AML-193 (cell line): ENCODE measurements around the gene EVPL.
"Not testable (repeated sequence)": the region's sequence is repeated elsewhere in the genome, so short reads cannot be mapped to it uniquely, and the experiment has no call there.

Experiments
- DNase-seq, 2 experiments: peaks; one replicate each; lab custom pipeline; 2025; lab: John Stamatoyannopoulos, UW

Gene EVPL

GRCh38 chr17:76027159-76027839 is at the start of gene EVPL:
Gene EVPL (minus strand): TSS chr17:76027306. CDS start chr17:76027198, 108 bp downstream.
- DNase-seq = no peak

- DNase-seq = no peak
Measured at GRCh38 chr17:76076146-76076764, 49.1 kb upstream of the EVPL start.

- DNase-seq = no peak
Measured at GRCh38 chr17:76075364-76076145, 48.4 kb upstream of the EVPL start.

GRCh38 chr17:76074390-76075363 is 47.6 kb upstream of the EVPL start, which contains the start of gene GALR2:
Gene GALR2 (plus strand): TSS chr17:76074781. CDS start chr17:76074884, 103 bp downstream.
- DNase-seq = no peak

- peak; percentile 91 to 92 for DNase-seq
Measured at GRCh38 chr17:76072148-76072858, 45.2 kb upstream of the EVPL start, which contains the start of gene SRP68. Gene SRP68 (minus strand): TSS chr17:76072517. CDS start chr17:76072491, 26 bp downstream.

- no peak for DNase-seq
Measured at GRCh38 chr17:76071531-76072147, 44.5 kb upstream of the EVPL start.

GRCh38 chr17:76065775-76066174 is 38.7 kb upstream of the EVPL start:
- DNase-seq = no peak

GRCh38 chr17:76063875-76064546 is 36.9 kb upstream of the EVPL start:
- no peak for DNase-seq

- not testable (repeated sequence) for DNase-seq
Measured at GRCh38 chr17:76058264-76058663, 31.2 kb upstream of the EVPL start.

- DNase-seq = no peak
Measured at GRCh38 chr17:76056882-76057281, 29.8 kb upstream of the EVPL start.

- no peak for DNase-seq
Measured at GRCh38 chr17:76054112-76054476, 27.0 kb upstream of the EVPL start.

- no peak for DNase-seq
Measured at GRCh38 chr17:76053246-76054111, 26.4 kb upstream of the EVPL start.

- no peak for DNase-seq
Measured at GRCh38 chr17:76051561-76051960, 24.5 kb upstream of the EVPL start.

- no peak for DNase-seq
Measured at GRCh38 chr17:76050538-76051467, 23.7 kb upstream of the EVPL start.

- no peak for DNase-seq
Measured at GRCh38 chr17:76049836-76050537, 22.9 kb upstream of the EVPL start.

GRCh38 chr17:76049239-76049638 is 22.1 kb upstream of the EVPL start:
- DNase-seq = no peak

GRCh38 chr17:76048711-76049110 is 21.6 kb upstream of the EVPL start:
- no peak for DNase-seq
